Fibroblast of the conjunctiva (primary cell): Measurements from ENCODE around the gene RAET1G.

Experiments used
- DNase-seq: peaks from one replicate; pipeline ENCODE4 v3.0.0-alpha.2; 2010; ENCODE audit warnings: low read depth

Gene RAET1G

DNA sequence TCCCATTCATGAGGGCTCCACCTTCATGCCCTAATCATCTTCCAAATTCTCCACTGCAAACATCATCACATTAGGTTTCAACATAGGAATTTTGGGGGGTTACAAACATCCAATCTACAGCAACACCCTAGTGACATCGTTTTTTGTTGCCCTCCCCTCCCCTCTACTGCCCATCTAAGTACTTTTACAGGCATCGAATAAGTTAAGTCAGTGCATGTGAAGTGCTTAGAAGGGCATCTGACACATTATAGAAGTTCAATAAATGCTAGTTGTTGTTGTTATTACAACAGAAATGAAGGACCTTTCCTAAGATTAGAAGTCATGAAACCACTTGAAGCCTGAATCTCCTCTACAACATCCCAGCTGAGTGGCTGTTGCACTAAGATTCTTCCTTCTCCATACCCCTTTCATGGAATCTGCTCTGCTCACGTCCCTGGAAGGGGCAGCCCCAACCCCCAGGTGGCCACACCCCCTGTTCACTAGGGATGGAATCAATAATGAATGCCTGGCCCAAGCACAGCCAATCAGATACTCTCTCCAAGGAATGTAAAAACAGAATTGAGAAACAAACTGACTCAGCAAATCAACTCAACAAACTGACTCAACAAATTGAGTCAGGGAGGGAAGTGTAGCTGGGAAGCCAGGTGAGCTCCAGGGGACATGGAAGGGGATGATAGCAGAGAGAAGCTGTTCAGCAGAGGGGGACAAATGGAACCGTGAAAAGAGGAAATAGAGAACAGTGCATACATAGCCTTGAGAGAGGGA is 54.9 kb downstream of the RAET1G start:
- DNase-seq, result no peak
